K562 (cell line): ENCODE measurements around the gene IQSEC3. TPM values are rescaled to one million over a fixed set of nuclear protein-coding genes. Genes with fewer than 3 reads are reported as not detected.

ENCODE experiments used
- ATAC-seq: fragments of 200-7000 bp; cut with Tn5 transposase; 3 replicates; pipeline ENCODE4 v1.9.1; 2020; ENCODE audit warnings: moderate library complexity
- BruUV-seq: library from RNA; stranded (reverse); fragments of 400-500 nt; replicated peaks from 2 replicates; lab custom pipeline; 2021; lab: Mats Ljungman, UMichigan
- CTCF ChIA-PET: fragments of 300-600 bp; formaldehyde crosslinking; extraction: SDS; loops from one replicate; lab custom pipeline; 2021; ENCODE audit warnings: low intra/inter-chr PET ratio; lab: Yijun Ruan, JAX
- POLR2A ChIA-PET: fragments of 300-600, 350-650 bp; sonication (Branson Sonifier 250); formaldehyde crosslinking; extraction: SDS; loops from one replicate; lab custom pipeline; 2021; ENCODE audit warnings: antibody characterized with exemption, inconsistent platforms; lab: Yijun Ruan, JAX
- DNase-seq, 4 experiments: peaks; one replicate each; pipeline versions ENCODE4 v3.0.0 to v3.0.0-alpha.2; 2011 to 2018; ENCODE audit warnings: low spot score in 3 of 4, mixed read lengths in 3 of 4; ENCODE audit errors: extremely low read depth in 1 of 4
- FAIRE-seq: peaks from 2 replicates; lab custom pipeline; 2011; peaks lifted over from hg19 to GRCh38; lab: Jason Lieb, UNC
- H2AFZ ChIP-seq: 2 replicates; pipeline ENCODE4 v1.6.0; 2011; ENCODE audit warnings: low read depth, low read length, control low read depth, inconsistent platforms
- H3K27ac ChIP-seq: fragments of 200-600 bp; 3 replicates; pipeline ENCODE4 v1.8.0; 2011; ENCODE audit warnings: low read depth, mild to moderate bottlenecking, control low read depth, inconsistent platforms, low read length, moderate library complexity, mixed read lengths; ENCODE audit errors: extremely low read depth
- H3K27me3 ChIP-seq, 2 experiments: fragments of 300-600 bp in 1 of 2; 2 replicates in 1 of 2; 3 replicates in 1 of 2; pipeline versions ENCODE4 v1.6.0 to v1.8.0; 2011; ENCODE audit warnings: inconsistent platforms in 2 of 2, low read length in 2 of 2, mild to moderate bottlenecking in 1 of 2, mixed read lengths in 1 of 2, moderate library complexity in 1 of 2; ENCODE audit not compliant: control insufficient read depth in 2 of 2, insufficient read depth in 2 of 2
- H3K36me3 ChIP-seq: fragments of 300-600 bp; 3 replicates; pipeline ENCODE4 v1.8.0; 2011; ENCODE audit warnings: mild to moderate bottlenecking, low read length, inconsistent platforms; ENCODE audit not compliant: control insufficient read depth, insufficient read depth
- H3K4me1 ChIP-seq, 2 experiments: fragments of 200-600 bp in 1 of 2; replicated peaks in 1 of 2; 2 replicates in 1 of 2; 3 replicates in 1 of 2; pipeline versions ENCODE4 v1.5.1 to v1.8.0; 2011; ENCODE audit warnings: inconsistent platforms in 2 of 2, low read length in 2 of 2, mild to moderate bottlenecking in 1 of 2, mixed read lengths in 1 of 2, moderate library complexity in 1 of 2; ENCODE audit not compliant: control insufficient read depth in 2 of 2, insufficient read depth in 2 of 2
- H3K4me2 ChIP-seq: 2 replicates; pipeline ENCODE4 v1.6.1; 2011; ENCODE audit warnings: low read length, control low read depth, inconsistent platforms, mixed read lengths; ENCODE audit not compliant: insufficient read depth
- H3K4me3 ChIP-seq: fragments of 200-600 bp; sonication (generic), shearing (Covaris generic); 2 replicates; pipeline ENCODE4 v1.5.1; 2016; ENCODE audit warnings: control low read depth, inconsistent platforms
- H3K79me2 ChIP-seq: fragments of 200-600 bp; 3 replicates; pipeline ENCODE4 v1.8.0; 2011; ENCODE audit warnings: low read length, inconsistent platforms; ENCODE audit not compliant: control insufficient read depth, insufficient read depth
- H3K9ac ChIP-seq, 2 experiments: 2 replicates each; pipeline versions ENCODE4 v1.6.0 to v1.6.1; 2011; ENCODE audit warnings: low read depth in 2 of 2, low read length in 2 of 2, control low read depth in 1 of 2, inconsistent platforms in 1 of 2, mild to moderate bottlenecking in 1 of 2, mixed read lengths in 1 of 2; ENCODE audit not compliant: insufficient read depth in 1 of 2
- H3K9me1 ChIP-seq: one replicate; pipeline ENCODE4 v1.6.0; 2011; ENCODE audit warnings: inconsistent platforms, mild to moderate bottlenecking, low read length, moderate library complexity; ENCODE audit not compliant: control insufficient read depth, insufficient read depth
- H3K9me3 ChIP-seq: replicated peaks from 2 replicates; pipeline ENCODE4 v1.5.1; 2011; ENCODE audit warnings: low read depth, low read length, inconsistent platforms; ENCODE audit not compliant: control insufficient read depth, insufficient read depth
- H4K20me1 ChIP-seq: replicated peaks from 2 replicates; pipeline ENCODE4 v1.6.1; 2011; ENCODE audit warnings: low read length, inconsistent platforms, mixed read lengths; ENCODE audit not compliant: control insufficient read depth, insufficient read depth
- BDP1 ChIP-seq: IDR thresholded peaks from 3 replicates; pipeline ENCODE4 v1.6.1; 2011; ENCODE audit not compliant: insufficient read length, insufficient read depth
- CBX3 ChIP-seq, 2 experiments: IDR thresholded peaks; 1 replicate in 1 of 2; 2 replicates in 1 of 2; pipeline ENCODE4 v1.6.1; 2012; ENCODE audit warnings: inconsistent platforms in 2 of 2, low read length in 2 of 2, borderline replicate concordance in 1 of 2, control low read depth in 1 of 2
- CXXC5 ChIP-seq: fragments of 250-450 bp; sonication (Bioruptor Pico); IDR thresholded peaks from 2 replicates; pipeline ENCODE4 v1.8.0; 2022; ENCODE audit warnings: inconsistent platforms, mild to moderate bottlenecking, moderate library complexity
- ELF1 ChIP-seq: fragments of 200-800 bp; sonication (Bioruptor generic); IDR thresholded peaks from 2 replicates; pipeline ENCODE4 v1.6.1; 2016; ENCODE audit warnings: missing genetic modification characterization, missing compliant biosample characterization
- HNRNPUL1 ChIP-seq: fragments of 200-400 bp; formaldehyde crosslinking; IDR thresholded peaks from 2 replicates; pipeline ENCODE4 v1.6.1; 2017; ENCODE audit warnings: low read length
- NCOA6 ChIP-seq: fragments of 450-650 bp; IDR thresholded peaks from 2 replicates; pipeline ENCODE4 v1.6.1; 2017; ENCODE audit warnings: mild to moderate bottlenecking
- NELFE ChIP-seq: IDR thresholded peaks from 2 replicates; pipeline ENCODE4 v1.6.1; 2011; ENCODE audit warnings: mild to moderate bottlenecking; ENCODE audit not compliant: insufficient read depth, insufficient read length
- TCF7 ChIP-seq: sonication (generic); IDR thresholded peaks from 2 replicates; pipeline ENCODE4 v1.6.1; 2016; ENCODE audit warnings: antibody characterized with exemption, borderline replicate concordance
- ZNF134 ChIP-seq: fragments of 250-450 bp; sonication (Bioruptor Pico); conservative IDR thresholded peaks from 2 replicates; pipeline ENCODE4 v1.4.0; 2020
- ZNF280A ChIP-seq: fragments of 450-650 bp; IDR thresholded peaks from 2 replicates; pipeline ENCODE4 v1.6.1; 2018; ENCODE audit warnings: mild to moderate bottlenecking, low read depth; ENCODE audit not compliant: partially characterized antibody
- ZNF449 ChIP-seq: fragments of 250-450 bp; sonication (Bioruptor Pico); IDR thresholded peaks from 2 replicates; pipeline ENCODE4 v1.8.0; 2022; ENCODE audit warnings: moderate library complexity, mild to moderate bottlenecking, inconsistent platforms
- ZNF512 ChIP-seq: IDR thresholded peaks from 2 replicates; pipeline ENCODE4 v1.6.1; 2016; ENCODE audit warnings: missing genetic modification characterization, missing compliant biosample characterization
- WGBS: fragments of 100-300 bp; shearing (Covaris generic); methylation state at CpG from one replicate; pipeline ENCODE4 v1.1.6; 2016; ENCODE audit warnings: low coverage, mixed read lengths; ENCODE audit not compliant: insufficient coverage; ENCODE audit errors: missing lambda C conversion rate; 5-methylcytosine and 5-hydroxymethylcytosine counted together
- in situ Hi-C: fragments of 300-500 bp; cut with MboI; formaldehyde crosslinking; loops from 4 replicates; pipeline ENCODE4 v1.15.0; 2018; ENCODE audit warnings: inconsistent platforms, mixed read lengths
- intact Hi-C: fragments of 100-400 bp; cut with micrococcal nuclease; formaldehyde crosslinking; loops from 2 replicates; pipeline ENCODE4 v1.14.2; 2022
- polyA plus RNA-seq, 8 experiments: library from polyadenylated mRNA; depleted of rRNA in 4 of 8; stranded (reverse) in 5 of 8; unstranded in 3 of 8; fragments of >200 nt; fragmentation: Nextera tagmentation in 2 of 8; fragmentation: Illumina TruSeq in 1 of 8; extraction: Ambion mirVana in 2 of 8; extraction: Trizol in 1 of 8; gene quantifications; 2 replicates each; pipeline versions ENCODE4 v1.2.1 to v1.2.3, GENCODE V29; 2011 to 2014; ENCODE audit warnings: inconsistent platforms in 1 of 8, missing spikeins in 1 of 8
- total RNA-seq, 7 experiments: library from RNA; depleted of rRNA in 6 of 7; stranded (reverse); fragments of >200 nt in 6 of 7; fragmentation: Illumina TruSeq in 2 of 7; extraction: Trizol in 2 of 7; gene quantifications; 2 replicates each; pipeline versions ENCODE4 v1.2.1 to v1.2.3, GENCODE V29; 2011 to 2021; ENCODE audit warnings: low replicate concordance in 1 of 7

IQSEC3 gene
- total and polyA plus RNA-seq, 9 of the 15 experiments (the other 6 are each of a cell fraction or from before 2014, with no cell fraction given), result under 0.01 to 0.25 (median 0.08) TPM; not detected in 3

- no peak for TF ChIP-seq NELFE
- TF ChIP-seq NCOA6, result no peak
- TF ChIP-seq ZNF512 (tag), result no peak
- TF ChIP-seq CXXC5, result no peak
- no peak for TF ChIP-seq TCF7
- TF ChIP-seq CBX3 (IDR thresholded peaks at IDR 0.05; ENCODE audit: borderline replicate concordance in 1 of 2, low read length in 2 of 2), result no peak
Observed at GRCh38 chr12:179131-179884, 112.7 kb downstream of the IQSEC3 start (continued).

GRCh38 chr12:179885-180284 is 113.3 kb downstream of the IQSEC3 start:
- Histone ChIP-seq H3K9me3 (no peaks in the 10 kb centered on the region), H4K20me1 (no peaks in the 10 kb centered on the region), H3K36me3 (no peaks in the 10 kb centered on the region), H3K79me2 (no peaks in the 10 kb centered on the region), H2AFZ (no peak overlapping the region), H3K27me3 (peaks cover 0 to 62% of the 10 kb centered on the region in 2 experiments; a peak in 2 of 5 replicates), H3K4me3 (no peak overlapping the region), H3K9ac (no peak overlapping the region), H3K4me2 (no peak overlapping the region), H3K27ac (no peak overlapping the region), H3K4me1 (peaks cover 0 to 29% of the 10 kb centered on the region in 2 experiments; a peak in 2 of 5 replicates), H3K9me1 (no peaks in the 10 kb centered on the region)
- DNase-seq, result no peak
- POLR2A ChIA-PET, result no interaction called here
- BruUV-seq, result no TSS peak
- 14% methylated on average over 4 of the region's 5 CpGs for WGBS
- intact Hi-C loops, result no loop called here
- no peak for FAIRE-seq
- ATAC-seq, result no peak
- CTCF ChIA-PET, result no interaction called here
- in situ Hi-C loops, result no loop called here
- TF ChIP-seq HNRNPUL1 (no peak), ELF1 (no peak), ZNF449 (no peak), ZNF280A (no peak), BDP1 (no peak), ZNF134 (CRISPR knock-in tag) (no peak)
